KBM-7 (cell line): ENCODE results near the gene GDNF.

Source experiments
- DNase-seq: peaks from one replicate; pipeline ENCODE4 v3.0.0-alpha.2; 2015
- in situ Hi-C: fragments of 300-500 bp; cut with MboI; formaldehyde crosslinking; loops from 2 replicates; pipeline ENCODE4 v1.14.3; 2020; ENCODE audit warnings: low sequenced_read_pairs, low pct_unique_long_range_greater_than_20kb, mixed read lengths

The GDNF gene

GRCh38 chr5:37831821-37832534 is 7.9 kb downstream of the GDNF start:
- no peak for DNase-seq
- in situ Hi-C loops, result no loop called here

DNA sequence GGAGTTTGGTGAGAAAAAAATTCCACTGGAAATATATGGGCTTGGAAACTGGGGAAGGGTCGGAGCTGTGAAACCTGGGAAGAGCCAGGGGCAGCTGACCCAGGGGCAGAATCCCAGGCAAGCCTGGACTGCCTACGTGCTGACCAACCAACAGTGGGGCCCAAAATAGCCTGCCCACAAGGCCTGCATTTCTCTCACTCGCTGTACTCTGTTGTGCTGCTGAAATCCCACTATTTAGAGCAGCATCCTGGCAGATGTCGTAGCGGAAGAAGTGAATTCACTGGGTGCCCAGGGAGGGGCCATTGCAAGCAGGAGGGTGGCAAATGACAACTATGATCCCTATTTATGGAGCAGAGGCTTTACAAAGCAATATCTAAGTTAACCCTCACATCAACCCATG is 9.5 kb downstream of the GDNF start:
- no peak for DNase-seq
- in situ Hi-C loops, result no loop called here

- no peak for DNase-seq
- in situ Hi-C loops, result no loop called here
Measured at GRCh38 chr5:37825334-37825915, 14.4 kb downstream of the GDNF start.

GRCh38 chr5:37823433-37824152 is 16.2 kb downstream of the GDNF start:
- no peak for DNase-seq
- in situ Hi-C loops, result loop anchor here (25.0 kb wide), 1 partner anchor 411 kb away; no protein-coding TSS in a partner anchor

DNA sequence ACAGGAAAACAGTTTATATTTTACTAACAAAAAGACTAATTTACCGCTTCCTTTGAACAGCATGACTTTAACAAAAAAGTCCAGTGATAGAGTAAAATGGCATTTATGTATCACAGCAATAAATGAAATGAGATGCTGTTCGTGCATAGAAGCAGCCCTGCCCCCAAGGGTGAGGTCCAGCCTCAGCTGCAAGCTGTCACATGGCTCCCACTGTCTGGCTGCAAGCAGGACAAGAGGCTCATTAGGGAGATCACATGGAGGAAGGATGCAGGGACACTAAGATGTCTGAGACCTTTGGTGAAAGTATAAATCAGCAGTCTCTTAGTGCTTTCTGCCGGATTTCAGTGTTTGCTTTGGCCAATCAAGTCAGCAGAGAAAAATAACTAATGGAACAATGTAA is 23.0 kb downstream of the GDNF start:
- DNase-seq, result no peak
- in situ Hi-C loops, result loop anchor here (25.0 kb wide), 1 partner anchor 405 kb away; no protein-coding TSS in a partner anchor

DNA sequence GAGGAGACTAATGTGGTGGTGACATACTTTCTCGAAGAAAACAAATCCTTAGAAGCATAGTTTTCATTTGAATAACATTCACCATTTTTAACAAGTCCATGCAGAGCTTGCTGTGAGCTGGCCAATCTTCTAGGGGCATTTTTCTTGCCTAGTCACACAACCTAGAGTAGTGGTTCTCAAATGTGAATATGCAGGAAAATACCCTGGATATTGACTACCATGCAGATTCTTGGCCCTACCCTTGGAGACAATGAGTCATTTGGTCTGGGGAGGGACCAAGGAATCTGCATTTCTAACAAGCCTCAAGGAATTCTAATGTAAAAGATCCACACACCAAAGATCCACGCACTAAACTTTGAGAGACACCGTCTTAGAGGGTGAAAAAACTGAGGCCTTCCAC is 23.5 kb downstream of the GDNF start:
- DNase-seq, result no peak
- in situ Hi-C loops, result loop anchor here (25.0 kb wide), 1 partner anchor 404 kb away; no protein-coding TSS in a partner anchor

DNA sequence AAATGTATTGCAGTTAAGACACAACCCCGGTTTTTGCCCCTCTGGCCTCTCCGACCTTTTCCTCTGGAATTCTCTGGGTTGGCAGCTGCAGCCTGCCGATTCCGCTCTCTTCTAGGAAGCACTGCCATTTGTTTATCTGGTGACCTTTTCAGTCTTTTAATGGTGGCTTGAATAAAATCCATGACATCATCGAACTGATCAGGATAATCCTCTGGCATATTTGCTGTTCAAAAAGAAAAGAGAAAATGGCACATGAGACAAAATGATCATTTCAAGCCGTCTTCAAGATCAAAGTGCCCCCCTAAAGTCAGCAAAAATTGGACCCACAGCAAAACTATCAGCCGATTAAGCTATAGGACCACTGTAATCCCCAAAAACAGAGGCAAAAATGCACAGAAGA is 23.9 kb downstream of the GDNF start:
- in situ Hi-C loops, result loop anchor here (25.0 kb wide), 1 partner anchor 404 kb away; no protein-coding TSS in a partner anchor
- no peak for DNase-seq

DNA sequence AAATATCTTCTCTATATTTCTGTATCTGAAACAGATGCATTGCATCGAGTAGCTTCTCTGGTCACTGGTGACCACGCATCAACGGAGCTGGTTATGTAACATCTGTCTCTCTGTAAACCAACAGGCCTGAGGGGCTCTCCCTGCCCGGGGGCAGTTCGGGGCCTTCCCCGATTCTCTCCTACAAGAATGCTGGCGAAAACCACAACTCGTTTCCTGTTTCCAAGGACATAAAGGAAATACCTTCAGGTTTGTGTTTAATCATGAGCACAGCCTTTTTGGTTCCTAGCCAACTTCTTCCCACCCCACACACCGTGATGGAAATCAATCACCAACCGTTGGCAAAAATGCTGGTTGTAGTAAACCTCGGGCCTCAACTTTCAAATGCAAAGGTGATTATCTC is 25.1 kb downstream of the GDNF start:
- DNase-seq, result peak; percentile 32

GRCh38 chr5:37812365-37812764 is 27.5 kb downstream of the GDNF start:
- DNase-seq, result no peak
- in situ Hi-C loops, result loop anchor here (25.0 kb wide), 1 partner anchor 400 kb away; no protein-coding TSS in a partner anchor

More for the DNA sequence above, 25.1 kb downstream of the GDNF start:
- in situ Hi-C loops, result loop anchor here (25.0 kb wide), 1 partner anchor 402 kb away; no protein-coding TSS in a partner anchor

DNA sequence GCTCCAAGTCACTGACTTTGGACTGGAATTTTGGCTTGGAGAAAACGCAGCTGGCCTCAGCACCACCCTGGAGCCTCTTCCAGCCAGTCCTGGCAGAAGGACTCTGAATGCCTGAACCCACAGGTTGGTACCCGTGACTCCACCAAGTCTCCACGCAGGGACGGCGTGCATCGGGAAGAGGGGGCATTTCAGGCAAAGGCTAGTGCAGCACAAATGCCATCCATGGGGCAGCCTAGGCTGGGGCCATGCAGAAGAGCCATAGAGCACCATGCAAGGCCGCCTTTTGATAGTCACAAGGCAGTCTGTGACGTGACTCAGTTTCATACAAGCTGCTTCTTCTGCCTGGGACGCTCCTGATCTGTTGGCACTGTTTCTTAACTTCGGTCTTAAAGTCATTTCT is 28.0 kb downstream of the GDNF start:
- no peak for DNase-seq
- in situ Hi-C loops, result loop anchor here (25.0 kb wide), 1 partner anchor 400 kb away; no protein-coding TSS in a partner anchor

GRCh38 chr5:37810311-37810710 is 29.5 kb downstream of the GDNF start:
- no peak for DNase-seq
- in situ Hi-C loops, result loop anchor here (25.0 kb wide), 1 partner anchor 398 kb away; no protein-coding TSS in a partner anchor

- in situ Hi-C loops, result loop anchor here (25.0 kb wide), 1 partner anchor 397 kb away; no protein-coding TSS in a partner anchor
- DNase-seq, result no peak
Measured at GRCh38 chr5:37808945-37809344, 30.9 kb downstream of the GDNF start.

GRCh38 chr5:37807621-37808301 is 32.1 kb downstream of the GDNF start:
- no peak for DNase-seq
- in situ Hi-C loops, result loop anchor here (25.0 kb wide), 1 partner anchor 395 kb away; no protein-coding TSS in a partner anchor

- no peak for DNase-seq
- in situ Hi-C loops, result loop anchor here (25.0 kb wide), 1 partner anchor 395 kb away; no protein-coding TSS in a partner anchor
Measured at GRCh38 chr5:37807015-37807414, 32.8 kb downstream of the GDNF start.

DNA sequence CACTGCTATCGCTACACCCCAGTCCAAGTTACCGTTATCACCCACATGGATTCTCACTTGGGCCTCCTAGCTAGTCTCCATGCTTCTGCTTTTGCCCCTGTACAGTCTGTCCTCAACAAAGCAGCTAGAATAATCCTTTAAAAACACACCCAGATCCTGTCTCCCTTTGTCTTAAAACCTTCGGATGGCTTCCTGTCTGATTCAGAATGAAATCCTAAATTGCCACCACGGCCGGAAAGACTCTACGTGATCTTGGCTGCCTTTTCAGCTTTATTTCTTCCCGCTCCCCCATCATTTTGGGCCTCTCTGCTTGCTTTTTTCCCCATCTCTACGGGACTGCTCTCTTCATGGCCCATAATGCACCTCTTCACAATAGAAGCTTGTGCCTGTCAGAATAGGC is 33.4 kb downstream of the GDNF start:
- DNase-seq, result no peak
- in situ Hi-C loops, result loop anchor here (25.0 kb wide), 1 partner anchor 394 kb away; no protein-coding TSS in a partner anchor

- DNase-seq, result no peak
- in situ Hi-C loops, result loop anchor here (25.0 kb wide), 1 partner anchor 394 kb away; no protein-coding TSS in a partner anchor
Measured at GRCh38 chr5:37806016-37806415, 33.8 kb downstream of the GDNF start.

- DNase-seq, result no peak
- in situ Hi-C loops, result loop anchor here (25.0 kb wide), 1 partner anchor 392 kb away; no protein-coding TSS in a partner anchor
Measured at GRCh38 chr5:37804401-37804800, 35.4 kb downstream of the GDNF start.

GRCh38 chr5:37803487-37803886 is 36.4 kb downstream of the GDNF start:
- no peak for DNase-seq

DNA sequence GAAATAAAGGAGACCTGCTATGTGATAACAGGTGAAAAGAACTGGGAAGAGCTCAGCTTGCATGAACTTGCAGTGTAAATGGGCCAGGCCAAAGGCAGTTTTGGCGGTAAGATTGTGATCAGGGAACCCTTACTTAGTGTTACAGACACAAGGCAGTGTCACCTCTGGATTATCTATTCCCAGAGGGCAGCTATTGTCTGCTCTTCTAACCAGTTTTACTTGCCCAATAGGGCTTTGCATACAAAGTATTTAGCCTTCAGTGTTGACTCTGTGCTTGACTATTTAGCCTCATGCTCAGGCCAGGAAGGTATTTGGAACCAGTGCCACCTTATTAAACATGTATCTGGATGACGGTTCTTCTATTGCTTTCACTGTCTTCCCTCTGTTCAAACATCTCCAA is 38.3 kb downstream of the GDNF start:
- in situ Hi-C loops, result loop anchor here (25.0 kb wide), 1 partner anchor 389 kb away; no protein-coding TSS in a partner anchor
- DNase-seq, result no peak

More at GRCh38 chr5:37803487-37803886, 36.4 kb downstream of the GDNF start:
- in situ Hi-C loops, result loop anchor here (25.0 kb wide), 1 partner anchor 391 kb away; no protein-coding TSS in a partner anchor
